Loucy (cell line): ENCODE results near the gene SLC6A19.

Experiments used
- CTCF ChIP-seq: fragments of 200-600 bp; sonication (generic); conservative IDR thresholded peaks from 2 replicates; pipeline ENCODE4 v1.5.1; 2014; ENCODE audit warnings: mild to moderate bottlenecking, antibody characterized with exemption, low read length
- EZH2phosphoT487 ChIP-seq: fragments of 200-600 bp; IDR thresholded peaks from 2 replicates; pipeline ENCODE4 v1.6.1; 2018; ENCODE audit warnings: antibody characterized with exemption, mild to moderate bottlenecking, moderate library complexity, borderline replicate concordance

- TF ChIP-seq CTCF (no peak), EZH2phosphoT487 (no peak)
Measured at GRCh38 chr5:1222147-1222546, 20.8 kb downstream of the SLC6A19 start.
